GM19023 (cell line): Measurements from ENCODE around the gene PGGHG.

Source experiments
- ATAC-seq: cut with Tn5 transposase; IDR thresholded peaks from one replicate; pipeline ENCODE4 v1.9.1; 2021; ENCODE audit warnings: mild to moderate bottlenecking, moderate library complexity; ENCODE audit not compliant: unreplicated experiment

Gene PGGHG

DNA sequence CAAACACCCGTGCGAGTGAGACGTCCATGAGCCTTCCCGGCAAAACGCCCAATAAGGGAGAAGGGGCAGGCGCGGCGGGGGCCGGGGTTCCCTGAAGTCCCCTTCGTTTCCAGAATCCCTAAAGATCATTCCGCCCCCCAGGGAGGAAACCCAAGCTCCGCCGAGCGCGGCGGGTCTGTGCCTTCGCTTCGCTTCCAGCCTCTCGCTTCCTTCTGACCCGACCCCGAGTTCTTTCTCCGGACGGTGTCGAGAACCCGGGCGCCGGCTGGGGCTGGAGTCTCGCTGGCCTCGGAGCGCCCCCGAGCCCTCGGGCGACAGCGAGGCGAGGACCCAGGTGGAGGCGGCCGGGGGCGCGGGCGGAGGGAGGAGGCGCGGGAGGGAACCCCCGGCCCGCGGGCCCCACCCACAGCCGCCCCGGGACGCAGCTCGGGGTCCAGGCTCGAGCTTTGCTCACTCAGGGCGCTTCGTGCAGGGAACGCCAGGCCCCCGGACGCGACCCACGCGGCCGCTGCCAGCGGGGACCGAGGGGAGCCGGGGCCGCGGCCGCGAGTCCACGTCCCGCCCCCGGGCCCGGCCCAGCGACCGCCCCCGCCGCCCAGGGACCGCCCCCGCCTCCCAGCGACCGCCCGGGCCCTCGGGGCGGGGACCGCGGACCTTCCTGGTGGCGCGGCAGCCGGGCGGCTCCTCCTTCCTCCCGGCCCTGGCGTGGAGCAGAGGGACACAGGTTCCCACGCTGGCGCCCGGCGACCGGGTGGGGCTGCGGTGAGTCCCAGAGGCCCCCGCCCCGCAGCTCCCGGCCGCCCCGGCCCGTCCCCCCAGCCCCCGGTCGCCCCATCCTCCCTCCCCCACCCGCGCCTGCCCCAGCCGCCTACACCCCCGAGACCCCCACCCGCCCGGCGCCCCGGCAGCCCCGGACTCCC, at the start of gene PGGHG:
TSS of gene PGGHG (plus strand) at position 649 of the 920 bp plus-strand sequence. CDS start 691 bp downstream, outside the sequence.
- ATAC-seq, result peak; percentile 61

- no peak for ATAC-seq
Measured at GRCh38 chr11:240315-240714, 48.6 kb upstream of the PGGHG start.

GRCh38 chr11:241634-242033, 47.3 kb upstream of the PGGHG start:
- no peak for ATAC-seq

DNA sequence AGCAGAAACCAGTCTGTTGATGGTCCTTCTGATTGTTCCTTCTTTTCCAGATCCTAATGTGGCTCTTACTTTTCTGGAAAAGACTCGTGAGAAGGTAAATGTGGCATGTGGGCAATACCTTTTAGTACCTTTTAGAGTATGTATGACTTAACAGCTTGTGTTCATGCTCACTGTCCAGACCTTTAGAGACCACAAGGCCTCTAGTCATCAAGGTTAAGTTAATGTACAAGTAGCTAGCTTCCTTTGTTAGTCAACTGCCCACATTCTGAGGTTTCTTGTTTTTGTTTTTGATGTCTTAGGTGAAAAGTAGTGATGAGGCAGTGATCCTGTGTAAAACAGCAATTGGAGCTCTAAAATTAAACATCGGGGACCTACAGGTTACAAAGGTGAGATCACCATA, 44.5 kb upstream of the PGGHG start:
- no peak for ATAC-seq

DNA sequence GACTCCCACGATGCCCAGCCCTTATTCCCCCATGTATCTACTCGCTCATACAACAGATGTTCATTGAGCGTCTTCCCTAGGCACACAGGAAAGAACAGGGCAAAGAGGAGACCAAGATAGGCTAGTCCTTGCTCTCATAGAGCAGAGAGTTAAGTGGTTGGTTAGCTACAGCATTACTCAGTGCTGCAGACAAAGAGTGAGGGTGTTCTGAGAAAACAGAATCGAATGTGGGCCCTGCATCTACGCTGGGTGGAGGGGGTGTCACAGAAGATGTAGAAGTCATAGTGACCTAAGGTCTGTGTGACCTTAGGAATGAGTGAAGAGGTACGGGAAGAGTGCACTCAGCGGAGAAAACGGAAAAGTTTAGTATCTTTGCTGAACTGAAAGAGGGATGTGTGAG, 39.9 kb upstream of the PGGHG start:
- ATAC-seq, result no peak

DNA sequence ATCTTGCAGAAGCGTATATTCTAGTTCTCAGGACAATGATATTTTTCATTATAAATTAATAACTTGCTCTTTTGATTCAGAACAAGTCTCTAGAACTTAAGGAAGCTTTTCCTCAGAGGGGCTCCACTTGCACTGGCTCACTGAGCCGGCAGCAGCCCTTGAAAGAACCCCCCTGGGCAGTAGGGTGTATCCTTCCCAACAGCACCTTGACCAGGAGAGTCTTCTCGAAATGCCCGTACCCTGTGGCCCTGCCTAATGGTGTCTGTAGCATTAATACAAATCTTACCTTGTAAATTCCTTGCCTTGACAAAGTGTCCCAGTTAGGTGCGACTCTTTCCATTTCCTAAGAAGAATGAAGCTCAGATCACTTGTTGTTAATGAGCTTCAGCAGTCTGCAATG, 38.7 kb upstream of the PGGHG start:
- ATAC-seq, result no peak

GRCh38 chr11:250740-251299, 38.1 kb upstream of the PGGHG start:
- no peak for ATAC-seq

DNA sequence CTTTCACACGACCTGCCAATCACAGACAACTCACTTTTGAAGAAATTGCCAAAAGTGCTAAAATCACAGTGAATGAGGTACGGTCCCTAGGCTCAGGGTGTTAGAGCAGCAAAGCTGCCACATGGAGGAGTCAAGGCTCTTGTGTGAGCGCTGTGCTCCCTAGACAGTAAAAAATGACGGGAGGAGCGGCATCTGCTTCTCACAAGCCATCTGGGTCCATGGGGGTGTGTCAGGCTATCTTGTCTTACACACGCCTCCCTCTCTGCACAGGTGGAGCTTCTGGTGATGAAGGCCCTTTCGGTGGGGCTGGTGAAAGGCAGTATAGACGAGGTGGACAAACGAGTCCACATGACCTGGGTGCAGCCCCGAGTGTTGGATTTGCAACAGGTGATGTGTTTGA, 37.4 kb upstream of the PGGHG start:
- ATAC-seq, result no peak

DNA sequence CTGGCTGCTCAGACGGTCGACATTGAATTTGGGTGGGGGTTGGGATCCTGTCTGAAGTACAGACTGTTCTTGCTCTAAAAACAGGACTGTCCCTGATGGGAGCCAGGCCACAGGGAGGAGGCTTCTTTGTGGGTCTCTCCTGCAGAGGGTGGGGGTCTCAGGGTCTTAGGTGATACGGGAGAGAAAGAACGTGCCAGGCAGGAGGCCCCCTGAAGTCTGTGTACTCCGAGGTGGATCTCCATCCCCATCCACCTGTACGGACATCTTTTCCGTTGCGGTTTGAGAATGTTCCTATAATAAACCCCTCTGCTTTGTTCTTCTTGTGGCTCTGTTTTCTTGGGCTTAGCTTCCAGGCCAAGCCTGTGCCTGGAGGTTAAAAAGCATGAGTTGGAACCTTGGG, 36.3 kb upstream of the PGGHG start:
- ATAC-seq, result no peak

DNA sequence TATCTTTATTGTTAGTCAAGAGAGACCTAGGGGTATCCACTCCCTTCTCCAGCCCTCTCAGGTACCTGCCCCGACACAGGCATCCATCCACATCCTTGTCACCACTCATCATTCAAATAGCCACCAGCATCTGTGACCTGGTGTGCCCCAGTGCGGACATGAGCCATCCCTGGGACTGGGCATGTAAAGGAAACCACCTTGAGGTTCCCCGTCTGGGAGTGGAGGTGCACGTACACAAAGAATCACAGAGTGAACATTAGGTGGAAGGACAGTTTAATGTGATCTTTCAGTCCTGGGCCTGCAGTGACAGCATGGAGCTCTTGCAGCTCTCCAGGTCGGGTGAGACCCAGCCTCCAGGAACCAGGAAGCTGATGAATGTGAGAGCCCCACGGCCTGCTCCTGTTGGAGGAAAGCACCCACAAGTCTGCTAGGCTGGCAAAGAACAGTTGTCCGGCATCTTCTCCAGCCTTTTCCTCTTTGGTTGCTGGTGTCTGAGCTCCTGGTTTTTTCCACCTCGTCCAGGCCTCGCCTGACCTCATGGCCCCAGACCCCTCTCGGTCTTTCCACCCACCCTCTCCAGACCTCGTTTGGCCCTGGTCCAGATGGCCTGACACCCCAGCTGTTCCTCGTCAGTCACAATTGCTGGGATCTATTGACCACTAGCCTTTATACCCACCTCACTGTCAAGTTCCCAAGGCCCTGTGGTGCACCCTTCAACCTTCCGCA, 35.6 kb upstream of the PGGHG start:
- no peak for ATAC-seq

DNA sequence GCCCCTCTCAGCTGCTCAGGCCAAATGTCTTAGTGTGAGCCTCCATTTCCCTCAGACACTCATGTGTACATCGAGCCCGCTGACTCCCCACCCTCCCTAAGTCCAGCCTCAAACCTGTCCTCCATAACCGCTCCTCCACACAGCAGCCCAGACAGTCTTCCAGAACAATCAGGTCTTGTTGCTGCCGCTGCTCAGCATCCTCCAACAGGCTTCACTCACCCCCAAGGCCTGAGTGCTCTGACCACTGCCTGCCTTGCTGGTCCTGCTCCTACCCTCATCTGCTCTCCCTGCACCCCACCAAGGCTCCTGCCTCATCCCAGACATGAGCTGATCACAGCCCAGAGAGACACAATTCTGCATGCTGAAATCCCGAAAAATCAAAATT, 35.0 kb upstream of the PGGHG start:
- ATAC-seq, result no peak

DNA sequence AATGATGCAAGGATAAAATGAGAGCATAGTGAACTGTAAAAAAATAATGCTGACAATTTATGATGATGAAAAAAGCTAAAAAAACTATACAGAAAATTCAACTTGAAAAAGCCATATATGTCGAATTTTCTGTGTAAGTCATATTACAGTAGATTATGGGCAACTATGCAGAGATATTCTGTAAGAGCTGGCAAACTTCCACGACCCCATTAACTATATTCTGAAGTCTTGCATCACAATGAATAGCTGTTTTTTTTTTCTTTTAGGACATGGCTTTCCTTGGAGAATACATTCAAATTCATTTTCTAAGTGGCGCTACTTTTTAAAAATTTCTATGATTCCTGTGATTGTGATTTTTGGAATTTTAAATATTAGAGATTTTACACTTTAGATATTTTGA, 33.8 kb upstream of the PGGHG start:
- ATAC-seq, result no peak

- ATAC-seq, result no peak
Measured at GRCh38 chr11:255816-256215, 33.1 kb upstream of the PGGHG start.

DNA sequence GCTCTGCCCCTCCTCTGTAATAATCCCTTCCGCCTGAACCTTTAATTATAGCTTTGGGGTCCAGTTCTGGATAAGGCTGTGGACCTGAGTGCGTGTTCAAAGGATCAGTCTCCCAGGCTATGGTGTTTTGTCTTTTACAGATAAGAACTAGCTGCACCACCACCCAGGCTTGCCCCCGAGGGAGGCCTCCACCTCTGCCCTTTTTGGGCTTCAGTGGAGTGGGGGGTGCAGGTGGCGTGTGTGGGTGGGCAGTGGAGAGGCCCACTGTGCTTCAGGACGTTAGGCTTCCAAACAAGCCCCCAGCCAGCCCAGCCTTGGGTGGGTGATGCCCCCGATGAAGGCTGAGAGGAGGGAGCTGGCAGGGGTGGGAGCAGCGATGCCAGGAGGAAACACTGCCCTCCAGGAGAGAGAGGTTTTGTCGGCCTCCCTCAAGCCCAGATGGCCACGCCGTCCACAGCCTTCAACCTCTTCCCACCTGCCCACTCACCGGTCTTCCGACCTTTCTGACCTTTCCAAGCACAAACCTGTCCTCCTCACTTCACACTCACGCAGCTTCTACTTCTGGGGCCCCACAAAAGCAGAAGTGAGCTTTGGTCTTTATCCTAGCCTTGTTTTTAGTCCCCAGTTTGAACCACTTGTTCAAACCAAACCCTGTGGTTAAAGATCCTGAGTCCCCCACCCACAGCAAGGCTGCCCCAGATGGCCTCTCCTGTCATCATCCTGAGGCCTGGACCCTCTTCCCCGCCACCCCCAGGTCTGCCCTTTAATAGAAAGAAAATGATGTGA, 31.8 kb upstream of the PGGHG start:
- no peak for ATAC-seq

GRCh38 chr11:257766-258493, 31.0 kb upstream of the PGGHG start:
- ATAC-seq, result no peak

DNA sequence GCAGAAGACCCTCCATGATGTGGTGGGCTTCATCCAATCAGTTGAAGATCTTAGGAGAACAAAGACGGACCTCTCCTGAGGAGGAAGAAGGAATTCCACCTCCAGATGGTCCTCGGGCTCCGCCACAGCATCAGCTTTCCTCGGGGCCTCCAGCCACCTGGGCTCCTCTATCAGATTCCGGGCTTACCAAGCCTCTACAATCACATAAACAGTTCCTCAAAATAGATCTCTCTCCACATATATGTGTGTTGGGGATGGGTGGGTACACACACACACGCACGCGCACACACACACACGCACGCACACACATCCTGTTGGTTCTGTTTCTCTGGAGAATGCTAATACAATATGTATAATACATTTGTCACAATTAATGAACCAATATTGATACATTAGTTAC, 29.5 kb upstream of the PGGHG start:
- no peak for ATAC-seq

GRCh38 chr11:261624-262023, 27.3 kb upstream of the PGGHG start:
- no peak for ATAC-seq

- no peak for ATAC-seq
Measured at GRCh38 chr11:266676-267439, 22.1 kb upstream of the PGGHG start.

GRCh38 chr11:267491-267994, 21.4 kb upstream of the PGGHG start:
- ATAC-seq, result no peak
